ENCODE measurements around the gene TRPM2. TPM values are rescaled to one million over a fixed set of nuclear protein-coding genes. Genes with fewer than 3 reads are reported as not detected.

The TRPM2 gene
- total RNA-seq, 4 donors from 2014 or later = 0.29 to 3.1 (median 1.8) TPM

GRCh38 chr21:44426663-44427191 lies 73.3 kb downstream of the TRPM2 start:
- no peaks in the 10 kb centered on the region for H3K36me3 ChIP-seq
- TF ChIP-seq POLR2A (IDR thresholded peaks at IDR 0.05) (no peak), CTCF (IDR thresholded peaks at IDR 0.05) (no peak)
- no peaks in the 10 kb centered on the region for H3K4me1 ChIP-seq
- H3K27me3 ChIP-seq = no peaks in the 10 kb centered on the region
- no peak for DNase-seq
- peaks cover 0 to 8% of the 10 kb centered on the region in 2 donors for H3K9me3 ChIP-seq
- H3K4me3 ChIP-seq = no peak overlapping the region
- intact Hi-C loops (cut with DNase I; ENCODE audit: low total_unique reads) = no loop called here
- no peak overlapping the region for H3K27ac ChIP-seq

GRCh38 chr21:44427241-44428120 lies 74.1 kb downstream of the TRPM2 start:
- Histone ChIP-seq H3K9me3 (peaks cover 0 to 8% of the 10 kb centered on the region in 2 donors), H3K27me3 (no peaks in the 10 kb centered on the region), H3K4me1 (no peaks in the 10 kb centered on the region), H3K36me3 (no peaks in the 10 kb centered on the region), H3K27ac (no peak overlapping the region), H3K4me3 (no peak overlapping the region)
- intact Hi-C loops (cut with DNase I; ENCODE audit: low total_unique reads) = no loop called here
- no peak for TF ChIP-seq POLR2A (IDR thresholded peaks at IDR 0.05)
- TF ChIP-seq CTCF (IDR thresholded peaks at IDR 0.05) = no peak
- DNase-seq = no peak

GRCh38 chr21:44428281-44428960 lies 75.0 kb downstream of the TRPM2 start:
- H3K27ac ChIP-seq = no peak overlapping the region
- no peaks in the 10 kb centered on the region for H3K27me3 ChIP-seq
- H3K36me3 ChIP-seq = no peaks in the 10 kb centered on the region
- H3K4me1 ChIP-seq = no peaks in the 10 kb centered on the region
- no peak for DNase-seq
- intact Hi-C loops (cut with DNase I; ENCODE audit: low total_unique reads) = no loop called here
- no peak for TF ChIP-seq CTCF (IDR thresholded peaks at IDR 0.05)
- TF ChIP-seq POLR2A (IDR thresholded peaks at IDR 0.05) = no peak
- no peak overlapping the region for H3K4me3 ChIP-seq
- peaks cover 0 to 8% of the 10 kb centered on the region in 2 donors for H3K9me3 ChIP-seq

- H3K27ac ChIP-seq = no peak overlapping the region
- H3K27me3 ChIP-seq = no peaks in the 10 kb centered on the region
- no peak overlapping the region for H3K4me3 ChIP-seq
- H3K9me3 ChIP-seq = peaks cover 0 to 8% of the 10 kb centered on the region in 2 donors
- H3K4me1 ChIP-seq = no peaks in the 10 kb centered on the region
- intact Hi-C loops (cut with DNase I; ENCODE audit: low total_unique reads) = no loop called here
- no peak for TF ChIP-seq POLR2A (IDR thresholded peaks at IDR 0.05)
- no peak for TF ChIP-seq CTCF (IDR thresholded peaks at IDR 0.05)
- DNase-seq = no peak
- no peaks in the 10 kb centered on the region for H3K36me3 ChIP-seq
These were observed 76.5 kb downstream of the TRPM2 start for GRCh38 chr21:44429894-44430293.

GRCh38 chr21:44431300-44431699 lies 77.9 kb downstream of the TRPM2 start:
- no peak for TF ChIP-seq CTCF (IDR thresholded peaks at IDR 0.05)
- no peak for TF ChIP-seq POLR2A (IDR thresholded peaks at IDR 0.05)

More at GRCh38 chr21:44431300-44431699, 77.9 kb downstream of the TRPM2 start:
- no peak for DNase-seq
- peaks cover 0 to 8% of the 10 kb centered on the region in 2 donors for H3K9me3 ChIP-seq
- H3K36me3 ChIP-seq = no peaks in the 10 kb centered on the region
- no peak overlapping the region for H3K27ac ChIP-seq
- no peak overlapping the region for H3K4me3 ChIP-seq
- intact Hi-C loops (cut with DNase I; ENCODE audit: low total_unique reads) = no loop called here
- H3K27me3 ChIP-seq = no peaks in the 10 kb centered on the region
- H3K4me1 ChIP-seq = no peaks in the 10 kb centered on the region
